CD4-positive, alpha-beta T cell treated with Interleukin-15 for 1 hour (primary cell): ENCODE data around the gene MCC.

Source experiments
- DNase-seq: peaks from one replicate; pipeline ENCODE4 v3.0.0-alpha.2; 2020

MCC gene

DNA sequence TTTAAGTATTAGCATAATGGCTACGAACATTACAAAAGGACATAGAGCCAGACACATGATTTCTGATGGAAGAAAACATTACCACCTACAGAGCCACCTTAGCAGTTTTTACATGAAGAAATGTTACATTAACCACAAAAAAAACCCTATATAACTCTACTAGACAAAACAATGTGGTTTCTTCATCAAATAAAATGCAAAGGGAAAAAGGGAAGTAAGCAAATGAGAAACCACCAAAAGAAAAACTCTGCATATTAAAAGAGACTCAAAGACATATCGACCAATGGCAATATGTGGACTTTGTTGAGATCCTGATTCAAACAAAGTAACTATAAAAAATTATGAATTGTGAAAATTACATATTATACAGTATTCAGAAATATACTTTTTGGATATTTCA is 186.1 kb downstream of the MCC start:
- DNase-seq: no peak

DNA sequence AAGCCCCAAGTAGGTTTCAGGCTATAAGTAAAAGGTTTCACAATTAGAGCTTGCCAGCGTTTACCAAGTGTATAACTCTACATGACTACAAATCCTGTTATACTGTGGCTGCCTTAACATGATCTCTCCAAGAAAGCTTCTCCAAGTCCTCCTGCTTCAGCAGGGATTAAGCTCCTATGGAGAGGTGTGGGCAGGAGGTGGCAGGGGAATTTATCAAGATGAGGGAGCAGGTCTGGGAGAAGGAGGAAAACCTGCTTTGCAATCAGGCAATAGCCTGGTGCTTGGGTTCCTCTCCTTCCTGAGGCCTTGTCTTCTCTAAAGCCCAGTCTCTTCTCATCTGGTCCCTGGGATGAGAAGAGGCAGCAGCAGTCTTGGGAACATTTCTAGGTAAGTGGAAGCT is 188.7 kb downstream of the MCC start:
- DNase-seq: no peak

DNA sequence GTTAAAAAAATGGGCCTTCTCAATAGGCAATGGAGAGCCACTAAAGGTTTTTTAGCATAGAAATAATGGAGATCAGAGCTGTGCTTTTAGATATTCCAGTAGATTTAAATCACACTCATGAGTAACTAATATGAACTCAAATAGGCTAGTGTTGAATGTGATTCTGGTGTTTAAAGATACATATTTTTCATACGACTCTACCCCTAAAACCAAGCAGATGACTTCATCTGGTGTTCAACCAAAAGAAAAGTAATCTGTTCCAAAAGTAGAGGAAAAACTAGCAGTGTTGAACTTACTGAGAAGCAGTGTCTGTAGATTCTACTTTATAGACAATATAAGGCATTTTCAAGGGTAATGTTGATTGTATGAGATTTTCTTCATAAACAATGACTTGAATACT is 191.6 kb downstream of the MCC start:
- no peak for DNase-seq

DNA sequence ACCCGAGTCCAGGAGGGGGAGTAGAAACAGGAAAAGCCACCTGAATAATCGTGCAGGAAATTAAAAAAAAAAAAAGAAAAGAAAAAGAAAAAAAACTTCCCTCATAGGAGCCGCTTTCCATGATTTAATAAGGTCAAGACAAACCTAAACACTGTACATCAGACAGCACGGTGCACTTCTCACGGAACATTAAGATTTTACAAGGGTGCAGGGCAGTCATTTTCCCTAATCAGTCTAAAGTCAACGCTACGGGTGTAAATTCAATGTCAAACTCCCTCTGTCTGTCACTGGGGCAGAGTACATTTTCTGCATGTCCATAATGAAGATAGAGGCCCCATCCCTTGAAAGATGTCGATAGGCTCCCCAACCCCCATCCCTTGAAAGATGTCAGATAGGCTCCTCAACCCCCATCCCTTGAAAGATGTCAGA is 193.1 kb downstream of the MCC start:
- no peak for DNase-seq

DNA sequence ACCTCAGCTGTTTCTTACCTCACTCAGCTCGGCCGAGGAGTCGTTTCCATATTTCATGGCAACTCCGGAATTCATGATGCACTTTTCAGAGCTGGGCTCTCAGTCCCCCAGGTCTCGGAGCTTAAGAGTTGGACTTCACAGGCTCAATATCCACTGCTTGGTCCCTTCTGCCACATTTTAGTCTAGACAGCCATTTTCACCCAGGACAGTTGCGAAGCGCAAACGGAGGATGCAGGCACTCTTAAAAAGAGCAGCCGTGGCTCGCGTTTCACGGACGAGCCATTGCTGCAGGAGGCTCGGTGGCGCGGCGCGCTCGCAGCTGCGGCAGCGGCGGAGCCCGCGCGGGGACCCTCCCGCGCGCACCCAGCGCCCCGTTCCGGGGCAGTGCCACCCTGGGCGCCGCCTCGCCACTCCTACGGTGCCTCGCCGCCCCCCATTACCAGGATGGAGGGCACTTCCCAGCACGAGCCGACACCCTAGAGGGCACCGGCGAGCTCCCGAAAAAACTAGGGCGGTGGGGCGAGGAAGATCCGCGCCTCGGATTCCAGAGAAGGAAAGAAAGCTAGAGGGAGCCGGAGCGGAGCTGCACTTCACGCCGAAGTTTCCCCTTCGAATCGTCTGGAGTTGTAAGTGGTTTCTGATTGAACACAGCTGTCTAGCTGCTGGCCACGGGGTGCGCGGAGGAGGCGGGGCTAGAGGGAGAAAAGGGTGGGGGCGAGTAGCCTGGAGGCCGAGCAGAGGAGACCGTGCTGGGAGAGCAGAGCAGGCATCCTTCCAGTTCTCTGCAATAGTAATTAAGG is 193.7 kb downstream of the MCC start:
- DNase-seq: peak; percentile 65

DNA sequence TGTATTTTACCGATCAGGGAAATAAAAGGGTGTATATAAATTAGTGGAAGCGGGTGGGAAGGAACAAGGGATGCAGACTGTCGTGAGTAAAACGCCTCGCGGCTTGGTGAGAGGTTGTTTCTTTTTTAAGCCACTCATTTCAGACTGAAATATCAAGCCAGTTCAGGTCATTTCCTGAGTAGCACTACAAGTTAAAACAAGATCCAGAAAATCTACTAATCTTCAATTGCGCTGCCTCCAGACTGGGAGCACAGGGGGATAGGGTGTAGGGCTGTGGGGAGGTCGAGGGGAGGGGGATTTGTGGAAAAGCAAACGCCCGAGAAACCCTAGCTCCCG is 194.3 kb downstream of the MCC start:
- no peak for DNase-seq

DNA sequence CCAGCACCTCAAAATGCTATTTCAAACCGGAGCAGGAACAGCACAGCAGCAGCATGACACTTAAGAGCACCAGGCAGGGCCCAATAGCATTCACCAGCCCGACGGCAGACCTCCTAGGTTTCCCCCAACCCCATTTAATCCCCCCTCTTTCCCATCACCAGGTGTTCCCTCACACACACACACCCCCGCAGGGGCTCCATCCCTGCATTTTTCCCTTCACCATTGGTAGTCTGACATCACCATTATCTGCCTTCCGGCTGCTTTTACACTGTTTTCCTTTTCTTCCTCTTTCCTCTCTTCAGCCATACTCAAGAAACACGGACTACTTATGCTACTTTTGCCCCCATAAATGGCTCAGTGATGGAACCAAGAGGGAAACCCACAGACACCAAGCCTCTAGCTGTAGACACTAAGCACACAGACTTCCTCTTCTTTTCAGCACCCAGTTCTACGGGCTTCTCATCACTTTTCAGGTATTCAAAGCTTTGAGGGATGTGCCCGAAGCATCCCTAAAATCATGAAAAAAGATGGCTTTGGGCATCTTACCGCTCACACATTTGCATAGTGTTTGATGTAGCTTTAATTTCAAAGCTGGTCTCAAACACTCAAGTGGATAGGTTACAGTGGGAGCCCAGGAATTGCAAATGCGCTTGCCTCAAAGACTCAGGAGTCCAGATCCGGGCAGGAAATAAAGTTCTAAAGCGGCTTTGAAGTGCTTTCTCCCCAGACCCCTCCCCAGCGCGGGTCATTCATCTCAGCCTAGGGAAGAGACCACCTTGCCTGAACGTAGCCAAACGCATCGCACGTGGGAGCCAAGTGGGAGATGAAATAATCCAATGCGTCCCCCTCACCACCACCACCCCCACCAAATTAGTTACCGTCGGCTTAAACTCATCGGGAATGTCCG is 194.9 kb downstream of the MCC start:
- no peak for DNase-seq

DNA sequence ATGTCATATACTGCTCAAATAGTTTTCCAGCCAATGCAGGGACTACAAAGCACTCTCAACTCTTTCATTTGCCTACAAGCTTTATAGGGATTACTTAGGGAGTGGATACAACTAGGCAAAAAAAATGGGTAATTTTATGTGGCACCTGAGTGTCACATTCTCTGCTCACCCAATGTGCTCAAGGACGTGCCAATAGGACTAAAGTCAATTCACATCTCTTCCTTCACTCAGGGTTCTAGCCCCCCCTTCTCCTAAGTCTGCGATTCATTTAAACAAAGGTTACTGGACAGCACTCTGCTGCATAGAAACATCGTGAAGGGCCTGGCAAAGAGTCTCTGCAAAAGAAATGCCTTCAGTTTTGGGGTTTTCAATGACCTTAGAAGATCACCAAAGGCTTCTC is 195.8 kb downstream of the MCC start:
- no peak for DNase-seq

DNA sequence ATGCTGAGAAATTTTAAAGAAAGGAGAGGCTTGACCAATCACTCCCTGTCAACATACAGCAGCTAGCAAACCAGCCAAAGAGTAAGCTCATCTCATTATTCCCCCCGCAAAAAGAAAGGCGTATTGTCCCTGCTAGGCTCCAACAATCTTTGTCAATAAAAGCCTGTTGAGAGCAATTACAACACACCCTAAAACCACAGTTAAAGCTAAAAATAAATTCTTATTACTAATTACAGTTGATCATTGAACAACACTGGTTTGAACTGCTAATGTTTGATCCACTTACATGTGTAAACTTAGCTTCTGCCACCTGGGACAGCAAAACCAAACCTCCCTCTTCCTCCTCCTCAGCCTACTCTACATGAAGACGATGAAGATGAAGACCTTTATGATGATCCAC is 204.7 kb downstream of the MCC start:
- no peak for DNase-seq

DNA sequence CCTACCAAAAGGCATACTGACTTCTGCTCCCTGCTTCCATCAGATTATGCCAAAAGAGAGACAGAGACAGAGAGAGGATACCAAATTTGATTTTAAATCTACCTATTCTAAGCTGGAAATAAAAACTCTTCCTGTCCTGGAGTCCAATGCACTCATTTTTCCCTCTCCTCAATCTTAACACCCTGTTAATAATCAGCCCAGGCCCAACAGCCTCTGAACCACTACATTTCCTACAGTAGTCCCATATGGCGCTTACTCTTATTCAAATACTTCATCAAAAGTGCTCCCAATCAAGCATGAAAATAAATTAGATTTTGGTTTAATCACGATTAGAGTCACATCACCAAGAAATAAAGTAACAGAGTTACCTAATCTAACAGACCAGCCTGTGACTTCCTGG is 205.8 kb downstream of the MCC start:
- no peak for DNase-seq

DNA sequence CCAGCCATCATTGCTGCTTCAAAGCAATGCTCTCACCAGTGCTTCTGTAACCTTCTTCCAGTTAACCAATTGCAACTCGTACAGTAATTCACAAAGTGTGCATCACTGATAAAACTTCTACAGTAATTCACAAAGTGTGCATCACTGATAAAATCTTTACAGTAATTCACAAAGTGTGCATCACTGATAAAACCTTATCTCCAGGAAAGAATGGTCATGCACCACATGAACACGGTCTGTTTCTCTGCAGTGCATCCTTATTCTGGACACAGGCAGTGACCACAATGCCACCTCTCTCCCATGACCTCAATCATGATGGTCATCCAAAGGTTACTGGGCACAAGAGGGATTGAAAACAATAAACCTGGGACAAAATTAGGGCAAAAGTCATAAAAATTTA is 207.1 kb downstream of the MCC start:
- DNase-seq: no peak

DNA sequence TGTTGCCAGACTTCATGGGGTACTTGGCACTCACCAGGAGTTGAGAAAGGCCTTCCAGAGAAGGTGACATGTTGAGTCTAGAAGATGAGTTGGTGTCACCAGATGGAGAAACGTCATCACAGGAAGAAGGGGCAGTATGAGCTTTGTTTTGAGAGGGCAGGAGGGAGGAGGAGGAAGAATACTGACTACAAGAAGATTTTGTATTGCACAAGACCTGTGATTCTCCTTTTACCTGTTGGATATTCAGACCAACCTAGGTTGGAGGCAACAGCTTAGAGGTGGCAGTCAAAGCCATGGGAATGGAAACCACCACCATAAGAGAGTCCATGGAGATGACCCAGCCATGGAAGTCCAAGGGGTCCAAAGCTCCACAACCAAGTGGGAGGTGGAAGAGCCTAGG is 207.7 kb downstream of the MCC start:
- DNase-seq: no peak

DNA sequence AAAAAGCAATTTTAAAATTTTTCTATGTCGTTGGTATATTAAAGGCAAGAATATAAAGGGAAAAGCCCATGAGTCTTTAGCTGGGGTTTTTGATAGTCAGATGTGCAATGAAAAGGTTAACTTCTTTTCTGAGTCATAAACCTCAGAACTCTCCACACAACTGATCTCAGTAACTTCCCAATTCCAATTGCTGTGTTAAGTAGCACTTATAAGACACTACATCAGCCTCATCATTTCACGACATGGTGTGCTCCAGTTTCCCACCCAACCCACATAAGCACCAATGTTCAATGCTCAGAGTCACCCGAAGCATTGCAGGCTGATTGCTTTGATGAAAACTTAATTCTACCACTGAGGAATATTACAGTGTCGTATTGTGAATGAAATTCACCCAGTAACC is 209.3 kb downstream of the MCC start:
- no peak for DNase-seq

DNA sequence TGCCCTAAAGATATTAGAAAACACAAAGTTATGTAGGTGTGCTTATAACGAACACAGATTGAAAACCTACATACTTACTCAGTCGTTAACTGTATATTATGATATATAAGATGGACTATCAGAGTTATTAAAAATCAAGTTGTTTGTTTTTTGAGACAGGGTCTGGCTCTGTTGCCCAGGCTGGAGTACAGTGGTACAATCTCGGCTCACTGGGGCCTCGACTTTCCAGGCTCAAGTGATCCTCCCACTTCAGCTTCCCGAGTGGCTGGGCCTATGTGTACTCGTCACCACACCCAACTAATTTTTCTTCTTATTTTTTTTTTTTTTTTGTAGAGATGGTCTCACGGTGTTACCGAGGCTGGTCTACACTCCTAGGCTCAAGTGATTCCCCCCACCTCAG is 211.8 kb downstream of the MCC start:
- no peak for DNase-seq

DNA sequence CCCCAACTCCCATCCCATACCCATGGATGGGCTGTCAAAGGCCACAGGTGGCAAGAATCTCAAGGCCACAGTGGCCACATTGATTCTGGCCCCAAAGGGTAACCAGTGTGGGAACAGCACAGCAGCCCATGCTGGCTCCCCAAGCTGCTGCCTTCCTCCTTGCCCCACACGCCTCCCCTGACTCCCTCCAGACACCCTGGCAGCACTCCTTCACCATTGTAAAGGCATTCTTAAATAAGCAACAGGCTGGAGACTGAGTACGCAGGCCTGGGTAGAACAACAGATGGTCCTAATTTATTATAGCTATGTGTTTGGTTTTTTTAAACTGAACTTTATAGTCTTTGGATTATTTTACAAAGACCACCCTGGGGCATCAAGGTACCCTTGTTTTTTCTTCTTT is 212.3 kb downstream of the MCC start:
- DNase-seq: no peak

DNA sequence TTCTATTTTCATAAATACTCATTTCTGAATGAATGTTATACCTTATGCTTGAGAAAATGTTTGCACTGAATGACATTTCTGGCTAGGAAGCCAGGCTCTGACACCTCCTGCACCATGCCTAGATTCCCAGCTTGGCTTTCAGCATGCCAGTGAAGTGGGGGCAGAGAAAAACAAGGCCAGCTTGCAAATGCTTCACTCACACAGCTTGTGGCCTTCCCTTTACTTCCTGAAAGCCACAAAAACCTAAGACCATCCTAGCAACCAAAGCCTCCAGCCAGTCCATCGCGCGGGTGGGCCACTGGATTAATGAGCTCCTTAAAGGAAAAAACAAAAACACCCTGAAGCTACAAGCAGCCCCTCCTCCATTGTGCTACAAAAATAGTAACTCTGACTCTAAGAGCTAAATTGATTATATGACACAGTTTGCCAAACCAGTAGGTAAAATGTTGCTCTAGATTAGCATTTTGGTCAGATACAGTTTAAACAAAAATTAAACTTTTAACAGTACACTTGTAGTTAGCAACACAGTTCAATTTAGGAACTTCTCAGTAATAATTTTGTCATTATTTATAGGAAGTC is 213.3 kb downstream of the MCC start:
- no peak for DNase-seq

DNA sequence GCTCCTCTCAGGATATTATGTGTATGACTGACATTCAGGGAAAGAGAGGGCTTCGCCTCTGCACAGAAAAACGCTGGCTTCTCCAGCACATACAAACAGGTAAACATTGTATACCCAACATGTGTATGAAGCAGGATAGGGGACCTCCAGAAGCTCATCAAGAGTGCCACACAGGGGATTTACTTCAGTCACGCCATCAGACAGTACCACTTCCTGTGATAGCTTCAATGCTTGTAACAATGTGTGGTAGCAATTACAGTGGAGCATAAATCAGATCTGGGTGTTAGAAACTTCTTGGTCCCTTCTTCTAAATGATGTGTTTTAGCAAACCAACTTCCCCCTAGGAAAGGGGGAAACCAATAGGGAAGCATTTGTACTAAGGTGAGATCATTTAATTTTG is 214.3 kb downstream of the MCC start:
- no peak for DNase-seq

DNA sequence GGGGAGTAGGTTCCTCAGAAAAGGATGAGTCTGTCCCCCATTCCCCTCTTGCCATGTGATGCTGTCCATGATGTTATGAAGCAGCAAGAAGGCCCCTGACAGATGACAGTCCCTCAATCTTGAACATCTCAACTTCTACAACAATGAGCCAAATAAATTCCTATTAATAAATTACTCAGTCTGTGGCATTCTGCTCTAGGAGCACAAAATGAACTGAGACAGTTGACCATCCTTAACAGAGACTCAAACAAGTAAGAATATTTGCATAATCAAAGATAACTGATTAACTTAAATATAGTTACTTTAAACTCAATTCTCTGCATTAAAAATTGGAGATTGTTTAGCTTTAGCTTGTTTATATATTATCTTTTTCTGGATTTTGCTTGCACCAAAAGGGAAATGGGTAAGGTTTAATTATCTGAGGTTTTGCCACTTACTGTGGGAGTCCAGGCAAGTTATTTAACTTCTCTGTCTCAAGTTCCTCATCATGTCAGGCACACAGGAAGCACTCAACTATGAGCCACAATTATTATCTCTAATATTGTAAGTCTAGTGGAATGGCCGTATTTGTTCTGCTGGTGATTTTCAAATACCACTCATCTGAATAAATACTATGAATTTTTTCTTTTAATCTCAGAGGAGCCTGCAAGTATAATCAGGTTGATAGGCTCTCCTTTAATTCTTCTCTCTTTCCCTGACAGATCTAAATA is 216.4 kb downstream of the MCC start:
- no peak for DNase-seq

DNA sequence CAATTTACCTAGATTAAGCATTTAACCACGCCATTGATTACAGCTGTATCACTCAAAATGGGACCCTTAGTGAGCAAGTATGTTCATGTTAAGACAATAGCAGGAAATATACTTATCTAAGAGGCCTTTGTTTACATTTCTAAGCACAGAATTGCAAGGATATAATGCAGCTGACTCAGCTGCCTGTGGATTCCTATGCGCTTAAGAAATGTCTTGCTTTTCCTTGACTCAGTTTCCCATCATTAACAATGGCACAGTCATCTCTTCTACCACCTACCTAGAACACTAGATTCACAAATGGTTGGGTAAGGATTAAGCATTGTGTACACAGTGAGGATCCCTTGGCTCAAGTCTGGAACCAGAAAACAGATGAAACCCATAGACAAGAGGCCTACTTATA is 217.2 kb downstream of the MCC start:
- no peak for DNase-seq

DNA sequence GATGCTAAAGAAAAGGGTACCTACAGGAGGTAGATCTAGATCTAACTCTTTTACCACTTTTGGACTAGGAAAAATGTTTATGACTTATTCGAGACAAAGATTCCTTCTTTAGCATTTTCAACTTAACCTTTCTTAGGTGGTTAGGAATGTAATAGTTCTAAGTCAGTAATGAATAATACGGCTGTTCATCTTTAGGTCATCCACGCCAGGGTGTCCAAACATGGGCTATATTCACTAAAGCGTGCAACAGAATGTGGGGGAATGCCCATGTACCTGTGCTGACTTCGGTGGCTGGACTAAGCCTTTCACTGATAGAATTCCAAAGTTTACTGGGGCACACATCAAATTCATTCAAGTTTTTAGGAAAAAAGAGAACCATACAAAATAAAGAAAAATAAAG is 218.2 kb downstream of the MCC start:
- no peak for DNase-seq

DNA sequence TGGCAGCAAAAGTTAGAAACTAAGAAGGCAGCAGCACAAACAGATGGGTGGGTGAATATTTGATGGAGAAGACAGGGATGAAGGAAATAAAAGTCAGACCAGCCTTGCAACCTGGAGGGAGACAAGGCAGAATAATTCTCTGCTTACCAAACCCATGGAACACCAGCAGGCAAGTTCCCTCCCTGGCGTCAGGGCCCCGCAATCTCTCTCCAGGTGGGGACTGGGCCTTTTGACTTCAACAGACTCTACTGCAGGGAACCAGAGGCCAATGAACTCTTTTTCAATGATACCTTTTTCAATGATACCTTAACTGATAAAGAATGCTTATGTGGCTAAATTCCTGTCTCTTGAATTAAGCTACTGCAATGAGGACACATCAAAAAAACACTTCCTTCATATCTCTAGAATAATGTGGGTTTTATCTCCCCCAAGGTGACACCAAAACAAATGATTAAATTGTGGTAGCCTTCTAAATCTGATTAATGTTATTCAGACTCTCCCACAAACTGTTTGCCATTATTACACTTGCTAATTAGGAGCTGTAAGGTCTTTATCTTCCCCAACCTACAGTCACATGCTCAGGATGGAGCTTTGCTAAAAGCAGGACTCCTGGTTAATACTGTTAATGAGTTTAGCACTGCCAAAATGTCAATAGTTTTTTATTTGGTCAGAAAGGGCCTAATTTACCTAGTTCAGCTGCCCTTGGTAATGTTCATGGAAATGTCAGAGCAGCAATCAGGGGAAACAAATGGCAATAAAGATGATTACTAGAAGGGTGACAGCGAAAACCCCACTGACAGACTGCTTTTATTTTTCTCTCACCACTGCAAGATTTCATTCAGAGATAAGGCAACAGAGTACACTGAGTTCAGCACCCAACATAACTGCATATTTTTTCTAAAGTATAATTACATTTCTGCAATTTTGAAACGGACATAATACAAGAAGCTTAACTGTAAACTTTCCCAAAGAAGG is 218.9 kb downstream of the MCC start:
- DNase-seq: no peak

DNA sequence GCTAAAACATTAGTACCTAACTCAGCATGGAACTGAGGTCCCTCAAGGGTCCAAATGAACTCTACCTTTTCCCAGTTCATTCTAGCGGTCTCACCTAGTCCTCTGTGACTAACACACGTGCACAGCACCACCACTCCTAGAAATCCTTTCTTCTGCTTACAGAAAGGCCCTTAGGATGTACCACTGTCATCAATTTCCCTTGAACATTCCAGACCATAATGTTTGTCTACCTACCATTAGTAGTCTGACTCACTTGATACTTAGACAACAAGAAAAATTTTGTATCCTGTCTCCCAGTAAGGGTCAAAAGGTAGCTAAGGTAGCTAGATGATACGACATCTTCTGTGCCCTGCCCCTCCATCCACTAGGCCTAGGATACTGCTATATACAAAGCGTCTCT is 220.0 kb downstream of the MCC start:
- no peak for DNase-seq
